ENCODE data around the gene VEGFA. TPM values are rescaled to one million over a fixed set of nuclear protein-coding genes. Genes with fewer than 3 reads are reported as not detected.

VEGFA gene
- total RNA-seq, 2 experiments from 2014 or later: 64.6 to 72.8 TPM

DNA sequence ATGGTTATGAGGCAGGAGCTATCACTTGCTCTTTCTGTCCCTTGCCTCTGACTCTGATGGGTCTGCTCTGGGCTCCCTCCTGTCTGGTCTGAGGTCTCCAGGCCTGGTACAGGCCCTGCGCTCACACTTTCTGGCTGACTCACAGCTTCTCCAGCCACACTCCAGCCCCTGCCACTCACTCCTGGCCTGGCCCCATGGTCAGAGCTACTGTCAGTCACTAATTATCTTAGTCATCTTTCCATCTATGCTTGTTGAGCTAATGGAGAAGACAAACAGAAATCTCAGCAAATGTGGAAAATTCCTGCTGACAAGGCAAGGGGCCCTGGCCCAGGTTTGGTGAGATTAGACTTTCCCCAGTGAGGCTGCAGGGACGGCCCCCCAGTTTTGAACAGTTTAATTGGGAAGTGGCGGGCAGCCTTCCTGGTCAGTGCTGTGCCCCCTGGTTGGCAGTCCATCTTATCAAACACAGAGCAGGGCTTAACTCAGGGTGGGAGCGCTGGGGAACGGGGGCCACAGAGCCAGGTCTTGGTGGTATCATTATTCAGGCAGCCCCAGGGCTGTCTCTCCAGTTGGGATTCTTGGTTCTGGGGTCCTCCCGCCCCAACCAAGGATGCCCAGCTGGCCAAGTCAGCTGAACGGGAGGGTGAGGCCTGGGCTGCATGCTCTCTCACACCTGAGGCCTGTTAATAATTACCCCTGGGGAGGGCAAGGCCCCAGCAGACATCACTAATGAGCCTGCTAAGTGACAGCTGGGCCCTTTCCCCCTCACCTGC is 63.4 kb downstream of the VEGFA start:
- ATAC-seq: no peak
- no peak for DNase-seq
- Mint-ChIP-seq H3K9me3 (ENCODE audit: low read depth) (no peaks in the 10 kb centered on the region), H3K27me3 (peaks cover 3% of the 10 kb centered on the region), H3K36me3 (ENCODE audit: low read depth) (no peaks in the 10 kb centered on the region), H3K4me1 (no peaks in the 10 kb centered on the region), H3K4me3 (no peak overlapping the region), H3K27ac (no peak overlapping the region)
- intact Hi-C loops (cut with DNase I, micrococcal nuclease): no loop called here
- ChIA-PET POLR2A (no interaction called here), CTCF (interaction anchor here (1.3 kb wide), 1 partner anchor 10 kb away, joined by 4 read pairs; no protein-coding TSS in a partner anchor)

DNA sequence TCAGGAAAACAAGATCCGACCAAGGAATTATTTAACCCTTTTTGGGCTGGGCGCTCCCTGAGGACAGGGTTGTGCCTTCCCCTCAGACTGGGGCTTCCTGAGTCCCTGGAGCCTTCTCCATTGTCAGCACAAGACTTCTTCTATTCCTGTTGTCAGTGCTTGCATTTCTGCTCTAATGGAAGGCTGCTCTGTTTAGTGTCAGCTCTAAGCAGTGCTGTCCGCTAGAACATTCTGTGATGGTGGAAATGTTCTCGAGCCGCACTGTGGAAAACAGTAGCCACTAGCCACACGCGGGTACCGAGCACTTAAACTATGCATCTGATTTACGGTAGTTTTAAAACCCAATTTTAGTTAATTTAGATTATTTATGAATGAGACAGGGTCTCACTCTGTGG is 64.0 kb downstream of the VEGFA start:
- intact Hi-C loops (cut with DNase I, micrococcal nuclease): no loop called here
- ChIA-PET CTCF (no interaction called here), POLR2A (no interaction called here)
- no peaks in the 10 kb centered on the region for H3K9me3 Mint-ChIP-seq (ENCODE audit: low read depth)
- no peaks in the 10 kb centered on the region for H3K4me1 Mint-ChIP-seq
- no peak overlapping the region for H3K4me3 Mint-ChIP-seq
- no peak for ATAC-seq
- H3K27ac Mint-ChIP-seq: no peak overlapping the region
- H3K27me3 Mint-ChIP-seq: peaks cover 3% of the 10 kb centered on the region
- no peaks in the 10 kb centered on the region for H3K36me3 Mint-ChIP-seq (ENCODE audit: low read depth)
- DNase-seq: no peak

DNA sequence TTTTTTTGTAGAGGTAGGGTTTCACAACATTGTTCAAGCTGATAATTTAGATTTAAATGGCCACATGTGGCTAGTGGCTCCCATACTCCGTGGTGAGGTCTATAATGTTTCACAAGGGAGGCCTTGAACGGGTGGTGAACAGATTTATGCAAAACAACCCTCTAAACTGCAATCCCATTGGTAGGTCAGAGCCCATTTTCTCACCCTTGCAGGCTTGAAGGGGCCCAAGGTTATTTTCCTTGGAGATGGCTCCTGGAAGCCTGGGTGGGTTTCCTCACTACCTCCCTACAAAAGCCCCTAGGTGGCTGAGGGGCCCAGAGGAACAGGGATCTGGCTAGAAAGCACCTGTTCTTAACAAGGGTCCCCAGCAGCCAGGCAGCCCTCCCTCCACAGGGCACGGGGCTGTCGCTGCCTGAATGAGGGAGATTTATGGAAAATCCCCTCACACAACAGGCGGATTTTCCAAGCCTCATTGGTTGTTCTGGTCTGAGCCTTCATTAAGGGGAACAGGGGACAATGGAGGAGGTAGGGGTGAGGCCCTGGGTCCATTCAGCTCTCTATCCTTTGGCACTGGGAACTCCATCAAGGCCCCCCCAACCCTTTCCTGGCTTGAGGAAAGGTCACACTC is 64.6 kb downstream of the VEGFA start:
- Mint-ChIP-seq H3K9me3 (ENCODE audit: low read depth) (no peaks in the 10 kb centered on the region), H3K27ac (no peak overlapping the region), H3K27me3 (peaks cover 3% of the 10 kb centered on the region), H3K4me1 (no peaks in the 10 kb centered on the region), H3K36me3 (ENCODE audit: low read depth) (no peaks in the 10 kb centered on the region), H3K4me3 (no peak overlapping the region)
- intact Hi-C loops (cut with DNase I, micrococcal nuclease): loop anchor here in 1 of 2 experiments (5.0 kb wide), 1 partner anchor 112 kb away; no protein-coding TSS in a partner anchor
- DNase-seq: no peak
- ChIA-PET CTCF (no interaction called here), POLR2A (no interaction called here)
- no peak for ATAC-seq

DNA sequence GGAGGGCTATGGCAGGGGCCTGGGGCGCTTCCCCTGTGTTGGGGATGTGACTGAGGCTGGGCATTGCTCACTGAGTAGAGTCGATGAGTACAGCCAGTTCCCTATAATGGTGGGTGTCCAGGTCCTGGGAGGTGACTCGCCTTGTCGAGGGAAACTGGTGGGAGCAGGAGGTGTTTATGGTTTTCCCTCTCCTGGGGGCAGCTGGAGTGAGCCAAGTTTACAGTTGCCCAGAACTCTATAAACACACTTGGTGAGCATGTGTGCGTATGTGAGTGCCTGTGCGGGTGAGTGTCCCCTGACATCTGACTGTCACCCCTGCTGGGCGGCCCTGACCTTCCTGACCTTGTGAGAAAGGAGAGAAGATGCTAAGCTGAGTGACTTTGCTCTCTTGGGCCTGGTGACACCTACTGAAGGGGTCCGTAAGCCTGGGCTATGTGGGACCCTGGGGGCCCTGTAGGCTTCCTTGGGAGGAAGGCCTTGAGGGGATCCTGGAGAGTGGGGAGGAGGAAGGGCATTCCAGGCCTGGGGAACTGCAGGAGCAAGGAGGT is 65.9 kb downstream of the VEGFA start:
- Mint-ChIP-seq H3K27ac (no peak overlapping the region), H3K4me3 (no peak overlapping the region), H3K36me3 (ENCODE audit: low read depth) (no peaks in the 10 kb centered on the region), H3K27me3 (peaks cover 3% of the 10 kb centered on the region), H3K4me1 (no peaks in the 10 kb centered on the region), H3K9me3 (ENCODE audit: low read depth) (no peaks in the 10 kb centered on the region)
- ATAC-seq (no peak), DNase-seq (no peak)
- intact Hi-C loops (cut with DNase I, micrococcal nuclease): loop anchor here in 1 of 2 experiments (5.0 kb wide), 1 partner anchor 114 kb away; no protein-coding TSS in a partner anchor
- POLR2A ChIA-PET: no interaction called here
- CTCF ChIA-PET: no interaction called here

Other genes starting within 250 kb of the VEGFA start
- gene XPO5, start 194.2 kb upstream of the VEGFA start, total RNA-seq: 100 to 1,000 TPM; 108 to 109 TPM
- gene POLH, start 194.0 kb upstream of the VEGFA start, total RNA-seq: 10 to 100 TPM; 35.2 to 37.9 TPM
- 10 to 100 TPM; 59.8 to 64.6 TPM for gene GTPBP2, start 140.9 kb upstream of the VEGFA start, total RNA-seq
- gene MAD2L1BP, start 134.4 kb upstream of the VEGFA start, total RNA-seq: 10 to 100 TPM; 35.1 to 35.3 TPM
- gene RSPH9, start 125.2 kb upstream of the VEGFA start, total RNA-seq: not detected
- 10 to 100 TPM; 54.0 to 68.7 TPM for gene MRPS18A, start 82.4 kb upstream of the VEGFA start, total RNA-seq

Data from activated CD4-positive, alpha-beta T cell treated with anti-CD3 and anti-CD28 coated beads for 36 hours (primary cell).